A549 (cell line): Measurements from ENCODE around the gene FGD5. TPM values are rescaled to one million over a fixed set of nuclear protein-coding genes. Genes with fewer than 3 reads are reported as not detected.

Experiments
- ATAC-seq, 2 experiments: fragments of 200-7000 bp in 1 of 2; fragments of >200 bp in 1 of 2; cut with Nextera tagmentation in 1 of 2; cut with Tn5 transposase in 1 of 2; 3 replicates each; pipeline versions ENCODE4 v1.8.0 to v1.9.1; 2018 to 2020; ENCODE audit warnings: mild to moderate bottlenecking in 1 of 2, moderate library complexity in 1 of 2
- CTCF ChIA-PET: fragments of 300-600 bp; sonication (Branson Sonifier 250); formaldehyde crosslinking; extraction: SDS; loops from one replicate; lab custom pipeline; 2021; ENCODE audit warnings: antibody characterized with exemption, inconsistent platforms; lab: Yijun Ruan, JAX
- POLR2A ChIA-PET: fragments of 350-600 bp; formaldehyde crosslinking; extraction: SDS; loops from one replicate; lab custom pipeline; 2021; ENCODE audit warnings: antibody characterized with exemption, inconsistent platforms; lab: Yijun Ruan, JAX
- DNase-seq, 2 experiments: peaks; one replicate each; pipeline versions ENCODE4 v3.0.0 to v3.0.0-alpha.2; 2011 to 2016; ENCODE audit warnings: low read depth in 1 of 2, low spot score in 1 of 2
- FAIRE-seq: peaks from 2 replicates; lab custom pipeline; 2011; peaks lifted over from hg19 to GRCh38; lab: Jason Lieb, UNC
- H3K27ac ChIP-seq, 2 experiments: fragments of >200 bp; sonication (Bioruptor Twin); formaldehyde crosslinking; 3 replicates each; pipeline ENCODE4 v1.5.1; 2016 to 2017
- H3K4me1 ChIP-seq: fragments of >200 bp; sonication (Bioruptor Twin); formaldehyde crosslinking; 3 replicates; pipeline ENCODE4 v1.6.1; 2016
- H3K4me2 ChIP-seq: fragments of >200 bp; sonication (Bioruptor Twin); formaldehyde crosslinking; 3 replicates; pipeline ENCODE4 v1.6.1; 2016
- H3K4me3 ChIP-seq: fragments of >200 bp; sonication (Bioruptor Twin); formaldehyde crosslinking; 3 replicates; pipeline ENCODE4 v1.5.1; 2016
- H3K9me3 ChIP-seq: fragments of >200 bp; sonication (Bioruptor Twin); formaldehyde crosslinking; 3 replicates; pipeline ENCODE4 v1.6.1; 2016
- CBX8 ChIP-seq: fragments of 200-600 bp; sonication (generic); IDR thresholded peaks from 2 replicates; pipeline ENCODE4 v1.6.1; 2016
- CEBPB ChIP-seq, 2 experiments: fragments of >200 bp in 1 of 2; sonication (Bioruptor Twin) in 1 of 2; formaldehyde crosslinking in 1 of 2; IDR thresholded peaks; 2 replicates each; pipeline ENCODE4 v1.6.1; 2012 to 2016
- EHF ChIP-seq: fragments of 250-450 bp; sonication (Bioruptor Pico); IDR thresholded peaks from 2 replicates; pipeline ENCODE4 v1.5.0; 2020; ENCODE audit warnings: mild to moderate bottlenecking
- EP300 ChIP-seq, 2 experiments: fragments of >200 bp; sonication (Bioruptor Twin); formaldehyde crosslinking; IDR thresholded peaks; 2 replicates in 1 of 2; 3 replicates in 1 of 2; pipeline ENCODE4 v1.6.1; 2016 to 2017
- FOSL2 ChIP-seq, 2 experiments: fragments of 450-650 bp in 1 of 2; fragments of >200 bp in 1 of 2; sonication (Bioruptor Twin) in 1 of 2; formaldehyde crosslinking; IDR thresholded peaks; 2 replicates each; pipeline versions ENCODE4 v1.5.0 to v1.6.1; 2016 to 2020; ENCODE audit warnings: mild to moderate bottlenecking in 1 of 2, moderate library complexity in 1 of 2
- FOXS1 ChIP-seq: fragments of 250-450 bp; sonication (Bioruptor Pico); IDR thresholded peaks from 2 replicates; pipeline ENCODE4 v1.5.0; 2020; ENCODE audit warnings: mild to moderate bottlenecking, moderate library complexity
- HOXA7 ChIP-seq: fragments of 250-450 bp; sonication (Bioruptor Pico); IDR thresholded peaks from 2 replicates; pipeline ENCODE4 v1.5.0; 2020; ENCODE audit warnings: mild to moderate bottlenecking, moderate library complexity
- JUN ChIP-seq, 2 experiments: fragments of >200 bp; sonication (Bioruptor Twin); formaldehyde crosslinking; IDR thresholded peaks; 2 replicates in 1 of 2; 3 replicates in 1 of 2; pipeline ENCODE4 v1.6.1; 2016 to 2017
- JUNB ChIP-seq: fragments of >200 bp; sonication (Bioruptor Twin); formaldehyde crosslinking; IDR thresholded peaks from 2 replicates; pipeline ENCODE4 v1.6.1; 2016
- KDM5A ChIP-seq: fragments of 200-600 bp; sonication (generic); IDR thresholded peaks from 2 replicates; pipeline ENCODE4 v1.6.1; 2016; ENCODE audit warnings: antibody characterized with exemption, mild to moderate bottlenecking
- MAZ ChIP-seq: fragments of 150-350 bp; IDR thresholded peaks from 2 replicates; pipeline ENCODE4 v1.6.1; 2014; ENCODE audit warnings: antibody characterized with exemption, low read depth, low read length, borderline replicate concordance
- NFE2L2 ChIP-seq: fragments of 150-350 bp; conservative IDR thresholded peaks from 2 replicates; pipeline ENCODE4 v1.6.1; 2014; ENCODE audit warnings: low read length
- NPAS2 ChIP-seq: fragments of 250-450 bp; sonication (Bioruptor Pico); IDR thresholded peaks from 2 replicates; pipeline ENCODE4 v1.8.0; 2022; ENCODE audit warnings: mild to moderate bottlenecking, moderate library complexity, borderline replicate concordance
- PHF8 ChIP-seq: fragments of 200-600 bp; sonication (generic); IDR thresholded peaks from 2 replicates; pipeline ENCODE4 v1.6.1; 2016; ENCODE audit warnings: low read depth, mild to moderate bottlenecking, antibody characterized with exemption, moderate library complexity, borderline replicate concordance
- POLR2A ChIP-seq: IDR thresholded peaks from 2 replicates; pipeline ENCODE4 v1.6.1; 2012; ENCODE audit warnings: mild to moderate bottlenecking, low read length
- RFX5 ChIP-seq: fragments of 450-650 bp; IDR thresholded peaks from 2 replicates; pipeline ENCODE4 v1.7.1; 2014; ENCODE audit warnings: antibody characterized with exemption, mild to moderate bottlenecking, moderate library complexity
- RNF2 ChIP-seq: fragments of 200-600 bp; sonication (generic); IDR thresholded peaks from 2 replicates; pipeline ENCODE4 v1.6.1; 2016; ENCODE audit warnings: low read depth, mild to moderate bottlenecking, antibody characterized with exemption, moderate library complexity, borderline replicate concordance
- SMC3 ChIP-seq: fragments of >200 bp; sonication (Bioruptor Twin); formaldehyde crosslinking; IDR thresholded peaks from 3 replicates; pipeline ENCODE4 v1.6.1; 2018; ENCODE audit warnings: inconsistent platforms
- SREBF2 ChIP-seq: fragments of 450-650 bp; IDR thresholded peaks from 2 replicates; pipeline ENCODE4 v1.6.1; 2014; ENCODE audit warnings: mild to moderate bottlenecking, moderate library complexity
- ZFP36 ChIP-seq: fragments of 450-650 bp; IDR thresholded peaks from 2 replicates; pipeline ENCODE4 v1.6.1; 2014; ENCODE audit warnings: borderline replicate concordance; ENCODE audit not compliant: partially characterized antibody
- ZSCAN20 ChIP-seq: fragments of 250-450 bp; sonication (Bioruptor Pico); IDR thresholded peaks from 2 replicates; pipeline ENCODE4 v1.8.0; 2022; ENCODE audit warnings: mild to moderate bottlenecking, moderate library complexity
- WGBS: methylation state at CpG from one replicate; pipeline ENCODE4 v1.1.6; 2017; ENCODE audit errors: missing lambda C conversion rate; 5-methylcytosine and 5-hydroxymethylcytosine counted together
- polyA plus RNA-seq, 4 experiments: library from polyadenylated mRNA; depleted of rRNA in 3 of 4; stranded (reverse); fragments of >200 nt; fragmentation: RNase III in 1 of 4; extraction: RNeasy Plus Mini Kit Qiagen cat#74134 plus additional on column Dnase treatment in 1 of 4; gene quantifications; 2 replicates in 3 of 4; 3 replicates in 1 of 4; pipeline ENCODE4 v1.2.3, GENCODE V29; 2011 to 2017
- TF ChIP-seq, protein P1 (sequence below): fragments of >200 bp; sonication (Bioruptor Twin); formaldehyde crosslinking; IDR thresholded peaks from 3 replicates; pipeline ENCODE4 v1.6.1; 2016
- TF ChIP-seq, protein P2 (sequence below): IDR thresholded peaks from 2 replicates; pipeline ENCODE4 v1.6.1; 2012; ENCODE audit warnings: low read depth, borderline replicate concordance

FGD5 gene
- polyA plus RNA-seq, 2 of the 4 experiments (the other 2 are of a cell fraction): 0.16 TPM; not detected in 1

DNA sequence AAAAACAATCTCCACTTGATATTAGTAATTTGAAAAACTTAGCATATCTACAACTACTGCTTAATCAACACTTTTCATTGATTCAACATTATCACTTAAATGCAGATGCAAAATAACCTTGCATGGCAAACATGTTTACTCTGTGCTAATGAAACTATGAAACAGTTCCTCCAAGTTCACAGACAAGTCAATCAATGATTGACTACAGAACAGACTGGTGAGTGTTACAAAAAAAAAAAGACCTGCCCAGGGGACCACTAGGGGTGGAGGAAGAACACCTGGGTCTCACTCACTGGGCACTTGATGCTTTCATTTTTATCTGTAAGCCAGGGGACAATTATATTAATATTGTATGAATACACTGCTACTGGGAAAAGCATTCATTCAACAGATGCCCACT lies 124.3 kb downstream of the FGD5 start (continued):
- TF ChIP-seq FOSL2 (IDR thresholded peaks at IDR 0.05): no peak
- no peak for TF ChIP-seq FOSL2 (CRISPR knock-in tag; IDR thresholded peaks at IDR 0.05)
- TF ChIP-seq SMC3: no peak
- no peak for TF ChIP-seq ZSCAN20 (CRISPR knock-in tag)
- no peak for TF ChIP-seq EHF (CRISPR knock-in tag)
- TF ChIP-seq KDM5A: no peak
- no peak for TF ChIP-seq SREBF2
- TF ChIP-seq EP300 (IDR thresholded peaks at IDR 0.05): no peak
- TF ChIP-seq, all 56 proteins: peak for 0

DNA sequence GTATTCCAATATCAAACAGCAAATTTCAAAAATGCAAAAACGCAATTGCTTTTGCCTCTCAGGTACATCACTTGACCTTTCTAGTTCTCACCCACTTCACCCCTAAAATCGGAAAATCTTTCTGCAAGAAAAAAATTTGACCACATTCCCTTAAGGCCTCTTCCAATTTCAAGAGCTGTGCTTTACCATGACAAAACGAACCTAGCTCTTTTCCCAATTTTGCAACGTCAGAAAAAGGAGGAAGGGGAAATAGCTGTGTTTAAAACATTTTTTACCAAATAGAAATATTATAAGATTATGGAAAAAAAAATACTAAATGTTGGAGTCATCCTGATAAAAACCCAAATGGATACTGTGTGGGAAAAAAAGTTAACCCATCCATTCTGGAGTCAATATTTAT lies 127.5 kb downstream of the FGD5 start:
- Histone ChIP-seq H3K27ac (peak overlapping the region; percentile 92 to 98), H3K9me3 (no peaks in the 10 kb centered on the region), H3K4me2 (peak overlapping the region; percentile 87), H3K4me3 (peak overlapping the region; percentile 91), H3K4me1 (peaks cover 31% of the 10 kb centered on the region)
- POLR2A ChIA-PET: interaction anchor here (0.9 to 1.2 kb wide), 3 partner anchors 9 to 769 kb away, joined by 3 to 5 read pairs (median 5); no protein-coding TSS in a partner anchor
- no peak for DNase-seq
- 18% methylated on average over 4 of the region's 4 CpGs for WGBS
- ATAC-seq: no peak
- no peak for TF ChIP-seq RNF2
- CTCF ChIA-PET: interaction anchor here (1.0 kb wide), 1 partner anchor 9 kb away, joined by 6 read pairs; no protein-coding TSS in a partner anchor
- FAIRE-seq: no peak

DNA sequence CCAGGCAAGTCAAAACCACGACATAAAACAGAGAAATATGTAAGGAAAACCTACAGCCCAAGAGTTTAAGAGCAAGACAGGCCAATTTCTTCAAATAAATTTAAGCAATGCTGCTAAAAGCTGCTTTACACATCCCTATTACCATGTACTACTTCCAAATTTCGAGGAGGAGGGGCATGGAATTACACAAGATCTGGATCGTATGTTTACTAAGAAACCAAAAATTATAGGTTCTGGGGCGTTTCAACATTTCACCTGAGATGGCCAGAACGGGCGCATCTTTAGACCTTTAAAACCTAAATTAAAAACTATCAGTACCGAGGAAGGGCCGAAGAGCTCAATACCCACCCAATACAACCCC lies 128.0 kb downstream of the FGD5 start:
- TF ChIP-seq FOXS1 (CRISPR knock-in tag): no peak
- no peak for TF ChIP-seq JUNB
- TF ChIP-seq CEBPB (IDR thresholded peaks at IDR 0.05): 0 out of 4 replicates have a peak, but pooled peaks of 1 of the 2 experiments have one; percentile 18
- ATAC-seq (no peak), FAIRE-seq (no peak), DNase-seq (peak in 1 of 2 experiments; percentile 33)
- ChIA-PET CTCF (interaction anchor here (0.7 to 1.0 kb wide), 2 partner anchors 10 to 520 kb away, joined by 3 to 6 read pairs; no protein-coding TSS in a partner anchor), POLR2A (interaction anchor here (0.5 to 1.2 kb wide), 5 partner anchors 9 to 769 kb away, joined by 3 to 5 read pairs (median 4); no protein-coding TSS in a partner anchor)
- 2% methylated on average over 8 of the region's 8 CpGs for WGBS
- Histone ChIP-seq H3K27ac (peak overlapping the region; percentile 92 to 98), H3K4me1 (peaks cover 31% of the 10 kb centered on the region), H3K4me3 (peak overlapping the region; percentile 91), H3K9me3 (no peaks in the 10 kb centered on the region), H3K4me2 (peak overlapping the region; percentile 87)

DNA sequence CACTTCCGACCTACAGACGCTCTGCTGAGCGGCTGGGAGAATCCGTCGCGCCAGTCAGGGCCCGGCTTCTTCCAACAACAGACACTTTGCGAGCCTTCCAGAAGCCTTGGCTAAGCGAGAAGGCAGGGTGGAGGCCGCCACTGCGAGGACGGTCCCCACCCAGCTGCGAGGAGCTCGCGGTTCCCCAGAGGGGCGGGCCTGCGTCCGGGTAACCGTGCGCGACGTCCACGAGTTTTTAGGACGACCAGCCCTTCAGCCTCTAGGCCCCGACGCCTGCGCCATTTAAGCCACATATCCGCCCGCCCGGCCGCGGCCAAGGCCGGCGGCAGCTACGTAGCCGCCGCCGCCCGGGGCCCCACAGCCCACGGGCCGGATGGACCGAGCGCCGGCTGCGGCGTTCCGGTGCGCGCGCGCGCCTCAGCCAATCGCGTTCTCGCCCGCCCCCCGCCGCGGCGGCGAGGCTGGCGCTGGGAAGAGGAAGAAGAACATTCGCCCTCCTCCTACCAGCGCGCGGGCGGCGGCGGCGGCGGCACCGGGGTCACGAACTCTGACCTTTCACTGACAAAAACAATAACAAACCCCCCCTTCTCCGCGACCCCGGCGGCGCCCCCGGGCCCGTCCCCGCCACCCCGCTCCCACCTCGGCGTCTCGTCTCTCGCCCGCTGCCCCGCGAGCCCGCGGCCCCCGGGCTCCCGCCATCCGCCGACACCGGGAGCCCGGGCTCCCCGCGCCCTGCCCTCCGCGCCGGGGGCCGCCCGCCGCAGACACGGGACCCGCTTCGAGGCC lies 128.5 kb downstream of the FGD5 start, which contains the start of gene NR2C2:
Gene NR2C2 (plus strand): TSS at position 484 of the 786 bp plus-strand sequence. CDS start 56,332 bp downstream, outside the sequence.
- H3K4me3 ChIP-seq: peak within 1 kb of the TSS; percentile 91
- 1% methylated on average over 29 of the region's 108 CpGs for WGBS
- POLR2A ChIA-PET: interaction anchor here (0.5 to 1.2 kb wide), 6 partner anchors 10 to 770 kb away, joined by 3 to 5 read pairs (median 4); no protein-coding TSS in a partner anchor

More for the DNA sequence above, 128.5 kb downstream of the FGD5 start, which contains the start of gene NR2C2:
- peak within 1 kb of the TSS; percentile 87 for H3K4me2 ChIP-seq
- H3K9me3 ChIP-seq: no peaks in the 10 kb centered on the region
- H3K27ac ChIP-seq: peak within 1 kb of the TSS; percentile 92 to 98
- CTCF ChIA-PET: interaction anchor here (0.7 to 1.0 kb wide), 2 partner anchors 10 to 519 kb away, joined by 3 to 6 read pairs; no protein-coding TSS in a partner anchor
- peak; percentile 77 to 79 for ATAC-seq
- H3K4me1 ChIP-seq: peaks cover 31% of the 10 kb centered on the region
- TF ChIP-seq MAZ: 0 out of 2 replicates have a peak, but pooled peaks have one; percentile 10
- no peak for TF ChIP-seq EP300 (IDR thresholded peaks at IDR 0.05)
- TF ChIP-seq RFX5: peak; percentile 48; the same call in 1 of the 2 replicates
- TF ChIP-seq POLR2A: peak; percentile 83
- TF ChIP-seq, protein P1, sequence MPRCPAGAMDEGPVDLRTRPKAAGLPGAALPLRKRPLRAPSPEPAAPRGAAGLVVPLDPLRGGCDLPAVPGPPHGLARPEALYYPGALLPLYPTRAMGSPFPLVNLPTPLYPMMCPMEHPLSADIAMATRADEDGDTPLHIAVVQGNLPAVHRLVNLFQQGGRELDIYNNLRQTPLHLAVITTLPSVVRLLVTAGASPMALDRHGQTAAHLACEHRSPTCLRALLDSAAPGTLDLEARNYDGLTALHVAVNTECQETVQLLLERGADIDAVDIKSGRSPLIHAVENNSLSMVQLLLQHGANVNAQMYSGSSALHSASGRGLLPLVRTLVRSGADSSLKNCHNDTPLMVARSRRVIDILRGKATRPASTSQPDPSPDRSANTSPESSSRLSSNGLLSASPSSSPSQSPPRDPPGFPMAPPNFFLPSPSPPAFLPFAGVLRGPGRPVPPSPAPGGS: peak; percentile 71; the same call in 2 of the 3 replicates
- peak in 1 of 2 experiments; percentile 37; a peak in 4 of 5 replicates for TF ChIP-seq JUN (IDR thresholded peaks at IDR 0.05)
- TF ChIP-seq PHF8: peak; percentile 88
- no peak for TF ChIP-seq ZSCAN20 (CRISPR knock-in tag)
- no peak for TF ChIP-seq ZFP36
- TF ChIP-seq, protein P2, sequence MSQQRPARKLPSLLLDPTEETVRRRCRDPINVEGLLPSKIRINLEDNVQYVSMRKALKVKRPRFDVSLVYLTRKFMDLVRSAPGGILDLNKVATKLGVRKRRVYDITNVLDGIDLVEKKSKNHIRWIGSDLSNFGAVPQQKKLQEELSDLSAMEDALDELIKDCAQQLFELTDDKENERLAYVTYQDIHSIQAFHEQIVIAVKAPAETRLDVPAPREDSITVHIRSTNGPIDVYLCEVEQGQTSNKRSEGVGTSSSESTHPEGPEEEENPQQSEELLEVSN: no peak
- TF ChIP-seq HOXA7: no peak
- no peak for TF ChIP-seq NPAS2
- TF ChIP-seq CBX8: no peak
- TF ChIP-seq NFE2L2: no peak
- FAIRE-seq: no peak
- peak; percentile 77 to 85 for DNase-seq
